ENCODE data around the gene NUP205.

- TF ChIP-seq CTCF (IDR thresholded peaks at IDR 0.05) (no peak), EZH2 (IDR thresholded peaks at IDR 0.05; ENCODE audit: borderline replicate concordance, insufficient read depth, low read depth, low read length, poor library complexity, severe bottlenecking) (no peak)
Measured at GRCh38 chr7:135537905-135538304, 19.8 kb upstream of the NUP205 start.
